Cerebellar nuclear complex (tissue), 1 donor: Measurements from ENCODE around the gene CPLX3.
A peak's percentile ranks its signal among the peaks of the same experiment; 100 is the strongest.

Source experiments
- DNase-seq, 2 experiments: peaks; one replicate each; lab custom pipeline; 2025; lab: John Stamatoyannopoulos, UW

Gene CPLX3

GRCh38 chr15:74802862-74803447, 23.5 kb upstream of the CPLX3 start:
- DNase-seq = no peak

- DNase-seq = no peak
These were observed 21.5 kb upstream of the CPLX3 start for GRCh38 chr15:74804935-74805334.

DNA sequence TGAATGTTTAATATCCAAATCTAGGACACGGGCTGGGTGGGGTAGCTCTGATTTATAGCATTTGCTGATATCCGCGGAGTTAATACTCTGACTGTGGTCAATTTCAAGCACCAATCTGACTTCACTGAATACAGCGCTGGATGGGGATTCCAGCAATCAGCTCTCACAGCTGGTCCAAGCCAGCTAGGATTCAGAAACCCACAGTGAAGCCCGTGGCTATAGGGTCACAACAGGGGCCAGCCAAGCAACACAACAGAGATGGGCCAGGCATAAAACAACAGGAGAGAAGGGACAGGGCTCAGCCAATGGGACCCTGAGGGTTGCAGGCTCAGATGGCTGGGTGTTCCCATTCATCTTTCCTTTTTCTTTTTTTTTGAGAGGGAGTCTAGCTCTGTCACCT, 19.1 kb upstream of the CPLX3 start:
- no peak for DNase-seq

GRCh38 chr15:74808078-74808839, 18.2 kb upstream of the CPLX3 start:
- DNase-seq = no peak

DNA sequence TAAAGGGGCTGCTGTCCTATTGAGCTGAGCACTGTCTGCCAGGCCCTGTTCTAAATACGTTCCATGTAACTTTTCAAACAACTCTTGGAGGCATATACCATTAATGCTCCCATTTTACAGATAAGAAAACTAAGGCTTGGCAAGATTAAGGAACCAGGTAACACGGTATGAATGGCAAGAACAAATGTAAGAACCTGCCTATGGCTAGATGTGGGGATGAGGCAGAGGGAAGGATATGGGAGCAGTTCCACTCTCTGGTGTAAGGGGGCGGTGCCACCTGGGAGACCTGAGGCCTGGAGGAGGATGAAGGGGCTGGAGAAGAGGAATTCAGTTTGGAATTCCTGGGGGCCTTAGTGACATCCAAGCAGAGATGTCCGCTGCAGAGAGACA, 17.6 kb upstream of the CPLX3 start:
- DNase-seq = no peak

DNA sequence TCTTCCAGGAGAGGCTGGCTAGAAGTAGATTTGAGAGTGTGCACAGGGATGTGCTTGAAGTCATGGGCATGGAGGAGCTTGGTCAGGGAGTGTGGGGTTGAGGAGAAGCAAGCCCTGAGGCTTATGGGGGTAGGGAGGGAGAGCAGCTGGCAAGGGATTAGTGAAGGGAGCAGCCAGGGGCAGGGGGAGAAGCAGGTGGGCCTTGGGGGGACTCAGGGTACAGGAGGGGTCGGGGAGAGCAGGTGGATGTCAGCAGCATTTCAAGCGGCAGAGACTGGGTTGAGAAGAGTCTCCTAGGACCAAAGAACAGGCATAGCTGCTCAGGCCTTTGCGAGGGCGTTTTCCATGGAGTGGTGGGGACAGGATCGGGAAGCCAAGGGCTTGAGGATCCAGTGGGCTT, 17.2 kb upstream of the CPLX3 start:
- DNase-seq = no peak

- no peak for DNase-seq
These were observed 16.5 kb upstream of the CPLX3 start for GRCh38 chr15:74809956-74810355.

DNA sequence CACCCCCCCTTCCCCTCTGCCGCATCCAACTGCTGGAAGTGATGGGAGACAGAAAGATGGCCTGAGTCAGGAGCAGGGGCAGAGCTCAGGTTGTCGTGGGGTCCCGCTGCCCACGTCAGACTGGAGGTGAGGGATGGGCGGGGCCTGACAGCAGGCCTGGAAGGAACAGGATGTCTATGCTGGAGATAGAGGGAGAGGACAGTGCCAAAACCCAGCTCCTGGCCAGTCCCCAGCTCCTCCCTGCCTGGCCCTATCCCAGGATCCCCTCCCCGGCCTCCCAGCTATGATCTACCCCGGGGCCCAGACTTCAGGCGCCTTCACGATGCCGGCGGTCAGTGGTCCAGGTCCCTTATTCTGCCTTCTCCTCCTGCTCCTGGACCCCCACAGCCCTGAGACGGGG, 13.9 kb upstream of the CPLX3 start, which contains the start of gene LMAN1L:
Gene LMAN1L (plus strand): TSS at position 303 of the 400 bp plus-strand sequence. CDS start 20 bp downstream, at position 323.
- DNase-seq = no peak

- DNase-seq = peak in 1 of 2 experiments; percentile 27
These were observed 11.1 kb upstream of the CPLX3 start for GRCh38 chr15:74815121-74815934.

DNA sequence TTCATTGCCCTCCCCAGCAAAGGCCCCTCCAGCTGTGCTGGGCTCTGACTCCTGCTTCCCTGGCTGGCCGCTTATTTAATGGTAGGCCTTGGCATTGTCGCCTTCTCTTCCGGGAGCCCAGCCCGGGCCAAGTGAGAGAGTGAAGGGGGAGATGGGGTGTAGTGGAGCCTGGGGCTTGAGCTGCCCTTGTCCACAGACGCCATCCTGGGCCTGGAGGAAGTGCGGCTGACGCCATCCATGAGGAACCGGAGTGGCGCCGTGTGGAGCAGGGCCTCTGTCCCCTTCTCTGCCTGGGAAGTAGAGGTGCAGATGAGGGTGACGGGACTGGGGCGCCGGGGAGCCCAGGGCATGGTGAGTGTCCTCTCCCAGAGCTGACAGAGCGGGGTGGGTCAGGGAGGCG, 10.5 kb upstream of the CPLX3 start:
- DNase-seq = no peak

- DNase-seq = no peak
These were observed 9.6 kb upstream of the CPLX3 start for GRCh38 chr15:74816624-74817369.

DNA sequence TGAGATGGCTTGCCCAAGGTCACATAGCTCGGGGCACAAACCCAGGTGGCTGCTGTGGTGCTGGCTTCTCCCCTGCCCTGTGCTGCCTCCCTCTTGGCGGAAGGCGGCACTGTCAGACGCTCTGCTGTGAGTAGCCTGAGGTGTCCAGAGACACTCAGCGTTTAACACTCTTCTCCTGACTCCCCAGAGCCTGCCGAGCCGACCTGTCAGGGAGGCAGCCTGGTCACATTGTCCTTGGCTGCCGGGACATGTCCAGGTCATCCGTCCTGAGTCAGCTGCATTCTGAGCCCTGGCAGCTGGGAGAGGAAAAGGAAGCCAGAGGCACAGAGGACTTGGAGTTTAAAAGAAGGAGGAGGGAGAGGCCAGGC, 9.1 kb upstream of the CPLX3 start:
- DNase-seq = no peak

- no peak for DNase-seq
These were observed 6.4 kb upstream of the CPLX3 start for GRCh38 chr15:74820056-74820455.

- DNase-seq = no peak
These were observed 5.2 kb upstream of the CPLX3 start for GRCh38 chr15:74821091-74821789.

DNA sequence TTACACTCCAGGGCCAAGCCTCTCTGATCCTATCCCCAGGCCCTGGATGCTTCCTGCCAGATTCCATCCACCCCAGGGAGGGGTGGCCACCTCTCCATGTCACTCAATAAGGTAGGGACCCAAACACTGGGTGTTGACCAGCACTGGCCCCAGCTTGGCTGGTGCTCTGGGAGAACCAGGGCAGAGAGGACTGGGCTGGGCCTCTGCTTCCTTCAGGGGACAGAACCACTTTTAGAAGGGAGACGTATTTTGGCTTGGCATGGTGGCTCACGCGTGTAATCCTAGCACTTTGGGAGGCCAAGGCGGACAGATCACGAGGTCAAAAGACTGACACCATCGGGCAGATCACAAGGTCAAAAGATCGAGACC, 4.7 kb upstream of the CPLX3 start:
- DNase-seq = no peak

DNA sequence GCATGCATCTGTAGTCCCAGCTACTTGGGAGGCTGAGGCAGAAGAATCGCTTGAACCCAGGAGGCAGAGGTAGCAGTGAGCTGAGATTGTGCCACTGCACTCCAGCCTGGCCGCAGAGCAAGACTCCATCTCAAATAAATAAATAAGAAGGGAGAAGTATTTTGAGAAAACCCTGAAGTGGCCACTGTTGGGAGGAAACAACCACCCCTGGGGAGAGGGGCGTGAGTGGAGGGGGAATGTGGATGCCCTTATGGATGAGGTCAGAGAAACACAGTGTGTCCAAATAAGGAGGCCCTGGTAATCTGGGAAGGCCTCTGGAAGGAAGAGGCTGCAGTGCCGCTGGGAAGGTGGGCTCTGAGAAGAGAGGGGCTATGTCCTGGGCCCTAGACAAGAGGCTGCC, 4.2 kb upstream of the CPLX3 start:
- no peak for DNase-seq

GRCh38 chr15:74823324-74823723, 3.1 kb upstream of the CPLX3 start:
- DNase-seq = no peak

- no peak for DNase-seq
These were observed 1.5 kb upstream of the CPLX3 start for GRCh38 chr15:74824976-74825375.

- no peak for DNase-seq
These were observed 561 bp upstream of the CPLX3 start for GRCh38 chr15:74825866-74826265.

- DNase-seq = no peak
These were observed 494 bp downstream of the CPLX3 start for GRCh38 chr15:74826921-74827320.

DNA sequence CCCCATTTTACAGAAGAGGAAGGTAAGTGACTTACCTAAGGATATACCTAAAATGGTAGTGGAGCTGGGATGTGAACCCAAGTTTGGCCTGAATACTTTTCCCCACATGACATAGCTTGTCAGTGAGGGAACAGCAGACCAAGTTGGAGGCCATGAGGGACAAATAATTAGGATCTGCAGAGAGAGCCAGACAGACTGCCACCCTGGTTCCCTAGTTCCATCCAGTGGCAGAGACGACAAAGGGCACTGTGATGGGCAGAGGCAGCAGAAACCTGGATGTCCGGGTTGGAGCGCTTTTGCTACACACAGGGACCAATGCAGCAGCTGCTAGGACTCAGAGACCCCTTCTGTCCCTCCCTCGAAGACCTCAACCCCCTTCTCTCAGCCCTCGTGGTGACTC, 1.2 kb downstream of the CPLX3 start:
- DNase-seq = no peak

DNA sequence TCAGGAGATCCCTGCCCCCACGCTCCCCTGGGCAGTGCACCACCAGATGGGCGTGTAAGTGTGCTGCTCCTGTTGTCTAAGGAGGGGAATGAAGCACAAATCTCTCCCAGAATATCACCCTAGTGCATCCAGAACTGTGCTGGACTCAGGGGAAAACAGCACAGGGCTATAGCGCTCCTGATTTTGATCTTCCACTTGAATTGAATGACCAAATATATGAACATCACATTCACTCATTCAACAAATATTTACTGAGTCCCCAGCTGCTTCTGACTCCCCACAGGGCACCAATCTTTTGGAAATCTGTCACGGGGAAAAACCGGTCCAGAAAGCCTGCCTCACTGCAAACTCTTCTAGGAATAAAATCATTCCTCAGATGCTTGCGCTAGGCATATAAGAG, 2.4 kb downstream of the CPLX3 start:
- DNase-seq = no peak
